Astrocyte of the cerebellum (primary cell): Measurements from ENCODE around the gene MRPL32.
A peak's percentile ranks its signal among the peaks of the same experiment; 100 is the strongest.

Experiments used
- DNase-seq: peaks from one replicate; pipeline ENCODE4 v3.0.0-alpha.2; 2011; ENCODE audit warnings: low read depth
- H3K4me3 ChIP-seq: 2 replicates; pipeline ENCODE4 v1.5.1; 2011; ENCODE audit warnings: mild to moderate bottlenecking, low read depth, low read length, moderate library complexity
- CTCF ChIP-seq: IDR thresholded peaks from 2 replicates; pipeline ENCODE4 v1.5.1; 2012; ENCODE audit warnings: low read length, low read depth, moderate library complexity, mild to moderate bottlenecking; ENCODE audit errors: missing control alignments
- in situ Hi-C: cut with HindIII; loops from 2 replicates; pipeline ENCODE4 v1.10.0; 2017; ENCODE audit warnings: low sequenced_read_pairs

The MRPL32 gene

GRCh38 chr7:42945821-42946626 is 13.8 kb downstream of the MRPL32 start:
- no peak overlapping the region for H3K4me3 ChIP-seq
- in situ Hi-C loops, result loop anchor here (25.0 kb wide), 1 partner anchor 491 kb away; no protein-coding TSS in a partner anchor
- no peak for DNase-seq
- no peak for TF ChIP-seq CTCF

GRCh38 chr7:42946627-42946950 is 14.4 kb downstream of the MRPL32 start:
- H3K4me3 ChIP-seq, result no peak overlapping the region
- DNase-seq, result no peak
- in situ Hi-C loops, result loop anchor here (25.0 kb wide), 1 partner anchor 491 kb away; no protein-coding TSS in a partner anchor
- no peak for TF ChIP-seq CTCF

GRCh38 chr7:42947521-42947920 is 15.3 kb downstream of the MRPL32 start:
- no peak for TF ChIP-seq CTCF
- in situ Hi-C loops, result loop anchor here (25.0 kb wide), 1 partner anchor 490 kb away; no protein-coding TSS in a partner anchor
- no peak overlapping the region for H3K4me3 ChIP-seq
- DNase-seq, result peak; percentile 33

- no peak overlapping the region for H3K4me3 ChIP-seq
- in situ Hi-C loops, result no loop called here
- DNase-seq, result no peak
- TF ChIP-seq CTCF, result no peak
Measured at GRCh38 chr7:42950417-42950816, 18.2 kb downstream of the MRPL32 start.

GRCh38 chr7:42952328-42952727 is 20.2 kb downstream of the MRPL32 start:
- DNase-seq, result no peak
- TF ChIP-seq CTCF, result no peak
- in situ Hi-C loops, result no loop called here

GRCh38 chr7:42953994-42954393 is 21.8 kb downstream of the MRPL32 start:
- in situ Hi-C loops, result no loop called here
- TF ChIP-seq CTCF, result no peak
- H3K4me3 ChIP-seq, result no peak overlapping the region
- no peak for DNase-seq

More at GRCh38 chr7:42952328-42952727, 20.2 kb downstream of the MRPL32 start:
- H3K4me3 ChIP-seq, result no peak overlapping the region
